C4-2B (cell line): Measurements from ENCODE around the gene IRF1.

Experiments
- CTCF ChIP-seq: fragments of 450-650 bp; conservative IDR thresholded peaks from 2 replicates; pipeline ENCODE4 v1.5.1; 2017; ENCODE audit warnings: mild to moderate bottlenecking
- ZFX ChIP-seq: fragments of 450-650 bp; IDR thresholded peaks from 2 replicates; pipeline ENCODE4 v1.6.1; 2017

- TF ChIP-seq CTCF (no peak), ZFX (no peak)
Observed at GRCh38 chr5:132439521-132440089, 51.0 kb downstream of the IRF1 start.
